Esophagus squamous epithelium (tissue), 5 donors: Measurements from ENCODE around the gene KRT38. TPM values are rescaled to one million over a fixed set of nuclear protein-coding genes. Genes with fewer than 3 reads are reported as not detected.

Experiments used
- DNase-seq: peaks from one replicate; lab custom pipeline; 2025; lab: John Stamatoyannopoulos, UW
- H3K27ac ChIP-seq, 4 donors: fragments of 200-600 bp; sonication (generic); one replicate each; pipeline ENCODE4 v1.5.1; 2016 to 2019; ENCODE audit warnings: mild to moderate bottlenecking in 1 of 4
- H3K27me3 ChIP-seq, 4 donors: fragments of 200-600 bp; sonication (generic); 1 replicate in 3 of 4; 2 replicates in 1 of 4; pipeline versions ENCODE4 v1.5.1 to v1.6.0; 2017 to 2021; ENCODE audit warnings: antibody characterized with exemption in 1 of 4
- H3K36me3 ChIP-seq, 3 donors: fragments of 200-600 bp; sonication (generic); one replicate each; pipeline ENCODE4 v1.5.1; 2016 to 2019
- H3K4me1 ChIP-seq, 3 donors: fragments of 200-600 bp; sonication (generic); one replicate each; pipeline ENCODE4 v1.5.1; 2017 to 2019
- H3K4me3 ChIP-seq, 4 donors: fragments of 200-600 bp; sonication (generic); 1 replicate in 3 of 4; 2 replicates in 1 of 4; pipeline ENCODE4 v1.5.1; 2016 to 2019; ENCODE audit warnings: mild to moderate bottlenecking in 2 of 4, moderate library complexity in 1 of 4
- H3K9me3 ChIP-seq, 3 donors: fragments of 200-600 bp; sonication (generic); one replicate each; pipeline ENCODE4 v1.5.1; 2016 to 2019
- POLR2A ChIP-seq, 4 donors: fragments of 450-650 bp; IDR thresholded peaks; one replicate each; pipeline ENCODE4 v1.6.1; 2017; ENCODE audit warnings: antibody characterized with exemption in 4 of 4, mild to moderate bottlenecking in 4 of 4, moderate library complexity in 3 of 4
- WGBS, 2 donors: methylation state at CpG; one replicate each; pipeline ENCODE4 v1.1.5; 2018; 5-methylcytosine and 5-hydroxymethylcytosine counted together
- intact Hi-C: fragments of 100-400 bp; cut with DNase I; formaldehyde crosslinking; loops from one replicate; pipeline ENCODE4 v1.15.0; 2022
- total RNA-seq, 4 donors: library from RNA; depleted of rRNA; stranded (reverse); fragments of >200 nt; gene quantifications; one replicate each; pipeline ENCODE4 v1.1.0, GENCODE V29; 2016
- TF ChIP-seq, protein P1 (sequence below), 6 experiments: fragments of 450-650 bp in 4 of 6; fragments of 200-600 bp in 2 of 6; sonication (generic) in 2 of 6; IDR thresholded peaks; one replicate each; pipeline ENCODE4 v1.5.1; 2016 to 2019; ENCODE audit warnings: antibody characterized with exemption in 6 of 6, mild to moderate bottlenecking in 4 of 6, moderate library complexity in 4 of 6
- donor health status: DM: yes; HTN: yes; CAD: no.

Gene KRT38
- under 1 TPM in 1 of 4 donors, not detected in 3; 0.18 TPM for total RNA-seq

GRCh38 chr17:41440531-41441033 is at the start of gene KRT38:
KRT38 (minus strand) TSS chr17:41440983; CDS start chr17:41440921, 62 bp downstream.
- no peak for DNase-seq
- 90 to 100% methylated on average over 2 to 8 of the region's 10 CpGs for WGBS, 2 donors
- TF ChIP-seq, protein P1, sequence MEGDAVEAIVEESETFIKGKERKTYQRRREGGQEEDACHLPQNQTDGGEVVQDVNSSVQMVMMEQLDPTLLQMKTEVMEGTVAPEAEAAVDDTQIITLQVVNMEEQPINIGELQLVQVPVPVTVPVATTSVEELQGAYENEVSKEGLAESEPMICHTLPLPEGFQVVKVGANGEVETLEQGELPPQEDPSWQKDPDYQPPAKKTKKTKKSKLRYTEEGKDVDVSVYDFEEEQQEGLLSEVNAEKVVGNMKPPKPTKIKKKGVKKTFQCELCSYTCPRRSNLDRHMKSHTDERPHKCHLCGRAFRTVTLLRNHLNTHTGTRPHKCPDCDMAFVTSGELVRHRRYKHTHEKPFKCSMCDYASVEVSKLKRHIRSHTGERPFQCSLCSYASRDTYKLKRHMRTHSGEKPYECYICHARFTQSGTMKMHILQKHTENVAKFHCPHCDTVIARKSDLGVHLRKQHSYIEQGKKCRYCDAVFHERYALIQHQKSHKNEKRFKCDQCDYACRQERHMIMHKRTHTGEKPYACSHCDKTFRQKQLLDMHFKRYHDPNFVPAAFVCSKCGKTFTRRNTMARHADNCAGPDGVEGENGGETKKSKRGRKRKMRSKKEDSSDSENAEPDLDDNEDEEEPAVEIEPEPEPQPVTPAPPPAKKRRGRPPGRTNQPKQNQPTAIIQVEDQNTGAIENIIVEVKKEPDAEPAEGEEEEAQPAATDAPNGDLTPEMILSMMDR (IDR thresholded peaks at IDR 0.05): no peak
- TF ChIP-seq POLR2A (IDR thresholded peaks at IDR 0.05): no peak
- intact Hi-C loops: no loop called here
- no peak within 1 kb of the TSS for H3K27ac ChIP-seq
- H3K27me3 ChIP-seq: peaks cover 0 to 24% (median 0%) of the 10 kb centered on the region in 4 donors
- H3K36me3 ChIP-seq: no peaks in the 10 kb centered on the region
- no peaks in the 10 kb centered on the region for H3K4me1 ChIP-seq
- H3K4me3 ChIP-seq: no peak within 1 kb of the TSS
- H3K9me3 ChIP-seq: no peaks in the 10 kb centered on the region

GRCh38 chr17:41489531-41489930 is 48.7 kb upstream of the KRT38 start, which contains the start of gene KRT36:
KRT36 (minus strand) TSS chr17:41489910; CDS start chr17:41489864, 46 bp downstream.
- H3K27ac ChIP-seq: no peak within 1 kb of the TSS
- intact Hi-C loops: no loop called here

DNA sequence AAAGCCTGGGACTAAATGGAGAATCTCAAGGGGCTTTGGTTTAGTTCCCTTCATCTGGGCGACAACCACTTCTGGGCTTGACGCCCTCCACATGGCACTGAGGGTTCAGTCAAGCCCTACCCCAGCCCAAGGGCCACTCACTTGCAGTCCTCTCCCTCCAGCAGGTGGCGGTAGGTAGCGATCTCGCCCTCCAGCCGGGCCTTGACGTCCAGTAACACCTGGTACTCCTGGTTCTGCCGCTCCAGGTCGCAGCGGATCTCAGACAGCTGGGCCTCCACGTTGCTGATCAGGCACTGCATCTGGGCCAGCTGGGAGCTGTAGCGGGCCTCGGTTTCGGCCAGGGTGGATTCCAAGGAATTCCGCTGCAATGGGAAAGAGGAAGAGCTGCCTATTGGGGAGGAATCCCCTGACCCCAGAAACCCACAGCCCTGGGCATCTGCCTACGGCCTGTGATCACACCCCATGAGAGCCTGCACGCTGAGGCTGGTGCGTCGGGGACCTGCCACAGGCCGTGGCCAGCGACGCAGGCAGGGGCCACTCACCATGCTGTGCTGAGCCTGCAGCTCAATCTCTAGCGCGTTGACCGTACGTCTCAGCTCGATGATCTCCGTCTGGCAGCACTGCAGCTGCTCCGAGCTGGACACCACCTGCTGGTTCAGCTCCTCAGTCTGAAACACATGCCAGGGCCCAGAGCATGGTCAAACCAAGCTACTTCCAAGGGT is 46.2 kb upstream of the KRT38 start:
- DNase-seq: no peak

More at GRCh38 chr17:41489531-41489930, 48.7 kb upstream of the KRT38 start, which contains the start of gene KRT36:
- Histone ChIP-seq H3K9me3 (no peaks in the 10 kb centered on the region), H3K27me3 (peaks cover 0 to 8% (median 0%) of the 10 kb centered on the region in 4 donors), H3K4me3 (no peak within 1 kb of the TSS), H3K4me1 (peaks cover 0 to 29% (median 16%) of the 10 kb centered on the region in 3 donors), H3K36me3 (no peaks in the 10 kb centered on the region)
- no peak for DNase-seq
- WGBS, 2 donors: 89 to 100% methylated on average over 4 to 7 of the region's 12 CpGs
- TF ChIP-seq, protein P1 (IDR thresholded peaks at IDR 0.05): no peak
- no peak for TF ChIP-seq POLR2A (IDR thresholded peaks at IDR 0.05)

DNA sequence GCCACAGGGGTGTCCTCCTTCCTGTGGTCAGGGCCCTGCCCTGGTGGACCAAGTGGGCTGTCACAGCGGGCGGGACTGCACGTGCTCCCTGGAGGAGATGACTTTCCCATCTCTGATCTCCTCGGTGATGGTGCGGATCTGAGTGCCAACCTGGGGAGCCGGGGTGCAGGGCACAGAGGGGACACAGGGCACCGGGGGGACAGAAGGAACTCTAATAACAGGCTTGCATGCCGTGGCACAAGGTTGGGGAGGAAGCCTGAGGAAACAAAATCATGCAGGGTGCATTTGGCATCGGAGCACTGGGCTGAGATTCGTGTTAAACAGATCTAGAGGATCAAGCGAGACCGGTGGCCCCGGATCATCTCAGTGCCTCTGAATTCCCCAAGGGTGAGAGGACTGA is 45.5 kb upstream of the KRT38 start:
- TF ChIP-seq, protein P1 (IDR thresholded peaks at IDR 0.05): no peak
- no peak for TF ChIP-seq POLR2A (IDR thresholded peaks at IDR 0.05)
- intact Hi-C loops: no loop called here
- no peak for DNase-seq

More for the DNA sequence above, 46.2 kb upstream of the KRT38 start:
- Histone ChIP-seq H3K9me3 (no peaks in the 10 kb centered on the region), H3K36me3 (no peaks in the 10 kb centered on the region), H3K4me1 (peaks cover 0 to 4% (median 0%) of the 10 kb centered on the region in 3 donors), H3K4me3 (no peak overlapping the region), H3K27ac (no peak overlapping the region), H3K27me3 (peaks cover 0 to 8% (median 0%) of the 10 kb centered on the region in 4 donors)
- intact Hi-C loops: no loop called here
- TF ChIP-seq, protein P1 (IDR thresholded peaks at IDR 0.05): peak in 3 of 6 experiments; percentile 16 to 37 (median 19)
- TF ChIP-seq POLR2A (IDR thresholded peaks at IDR 0.05): no peak
- WGBS, 2 donors: 71 to 75% methylated on average over 7 to 10 of the region's 29 CpGs

More for the DNA sequence above, 45.5 kb upstream of the KRT38 start:
- Histone ChIP-seq H3K27me3 (peaks cover 0 to 8% (median 0%) of the 10 kb centered on the region in 4 donors), H3K4me3 (no peak overlapping the region), H3K36me3 (no peaks in the 10 kb centered on the region), H3K9me3 (no peaks in the 10 kb centered on the region), H3K27ac (no peak overlapping the region), H3K4me1 (no peaks in the 10 kb centered on the region)
- 89 to 91% methylated on average over 7 to 8 of the region's 13 CpGs for WGBS, 2 donors
